Measurements from ENCODE around the gene PRR18. TPM values are rescaled to one million over a fixed set of nuclear protein-coding genes. Genes with fewer than 3 reads are reported as not detected.

Gene PRR18
- total and polyA plus RNA-seq, 4 donors, result 0.29 to 2.8 (median 1.1) TPM

GRCh38 chr6:166330612-166331011 lies 22.4 kb upstream of the PRR18 start:
- peaks cover 0 to 12% (median 5%) of the 10 kb centered on the region in 4 donors for H3K4me1 ChIP-seq (ENCODE audit: control insufficient read depth in 4 of 4, insufficient read depth in 4 of 4, low read length in 3 of 4)

More at GRCh38 chr6:166330612-166331011, 22.4 kb upstream of the PRR18 start:
- 27% methylated on average over 11 of the region's 11 CpGs for WGBS
- no peak for TF ChIP-seq GABPA (IDR thresholded peaks at IDR 0.05 in 1 of 2, conservative IDR thresholded peaks at IDR 0.05 in 1 of 2)
- TF ChIP-seq EGR1 (IDR thresholded peaks at IDR 0.05; ENCODE audit: low read depth in 2 of 2), result no peak
- no peak for TF ChIP-seq REST (IDR thresholded peaks at IDR 0.05)
- no peak for TF ChIP-seq NR2F2 (IDR thresholded peaks at IDR 0.05)
- TF ChIP-seq ATF3 (IDR thresholded peaks at IDR 0.05), result no peak
- TF ChIP-seq, protein P1, sequence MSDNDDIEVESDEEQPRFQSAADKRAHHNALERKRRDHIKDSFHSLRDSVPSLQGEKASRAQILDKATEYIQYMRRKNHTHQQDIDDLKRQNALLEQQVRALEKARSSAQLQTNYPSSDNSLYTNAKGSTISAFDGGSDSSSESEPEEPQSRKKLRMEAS (IDR thresholded peaks at IDR 0.05), result no peak
- peak; percentile 68 to 96 for TF ChIP-seq RXRA (IDR thresholded peaks at IDR 0.05)
- no peak for TF ChIP-seq HNF4G (IDR thresholded peaks at IDR 0.05)
- TF ChIP-seq JUND (IDR thresholded peaks at IDR 0.05), result no peak
- no peak for TF ChIP-seq FOXA2 (IDR thresholded peaks at IDR 0.05)
- peak; percentile 52 for TF ChIP-seq SP1 (IDR thresholded peaks at IDR 0.05)
- peak; percentile 28 for TF ChIP-seq CTCF (IDR thresholded peaks at IDR 0.05; ENCODE audit: low read depth, low read length, missing input control)
- no peak for TF ChIP-seq TAF1 (conservative IDR thresholded peaks at IDR 0.05)
- no peak for TF ChIP-seq FOXA1 (IDR thresholded peaks at IDR 0.05)
- TF ChIP-seq YY1 (IDR thresholded peaks at IDR 0.05), result no peak
- TF ChIP-seq, protein P2, sequence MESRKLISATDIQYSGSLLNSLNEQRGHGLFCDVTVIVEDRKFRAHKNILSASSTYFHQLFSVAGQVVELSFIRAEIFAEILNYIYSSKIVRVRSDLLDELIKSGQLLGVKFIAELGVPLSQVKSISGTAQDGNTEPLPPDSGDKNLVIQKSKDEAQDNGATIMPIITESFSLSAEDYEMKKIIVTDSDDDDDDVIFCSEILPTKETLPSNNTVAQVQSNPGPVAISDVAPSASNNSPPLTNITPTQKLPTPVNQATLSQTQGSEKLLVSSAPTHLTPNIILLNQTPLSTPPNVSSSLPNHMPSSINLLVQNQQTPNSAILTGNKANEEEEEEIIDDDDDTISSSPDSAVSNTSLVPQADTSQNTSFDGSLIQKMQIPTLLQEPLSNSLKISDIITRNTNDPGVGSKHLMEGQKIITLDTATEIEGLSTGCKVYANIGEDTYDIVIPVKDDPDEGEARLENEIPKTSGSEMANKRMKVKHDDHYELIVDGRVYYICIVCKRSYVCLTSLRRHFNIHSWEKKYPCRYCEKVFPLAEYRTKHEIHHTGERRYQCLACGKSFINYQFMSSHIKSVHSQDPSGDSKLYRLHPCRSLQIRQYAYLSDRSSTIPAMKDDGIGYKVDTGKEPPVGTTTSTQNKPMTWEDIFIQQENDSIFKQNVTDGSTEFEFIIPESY (IDR thresholded peaks at IDR 0.05), result no peak
- TF ChIP-seq RAD21 (IDR thresholded peaks at IDR 0.05), result peak; percentile 62 to 83
- TF ChIP-seq HNF4A (conservative IDR thresholded peaks at IDR 0.05), result peak; percentile 24 to 53
- peaks cover 1 to 22% (median 11%) of the 10 kb centered on the region in 4 donors for H3K36me3 ChIP-seq (ENCODE audit: control insufficient read depth in 4 of 4, insufficient read depth in 3 of 4, low read depth in 1 of 4, low read length in 3 of 4)
- no peaks in the 10 kb centered on the region for H3K9me3 ChIP-seq (ENCODE audit: control insufficient read depth in 4 of 4, low read length in 3 of 4)
- H3K27ac ChIP-seq (ENCODE audit: low read depth in 1 of 2, low read length in 2 of 2), result no peak overlapping the region
- no peak overlapping the region for H3K4me3 ChIP-seq (ENCODE audit: low read depth in 1 of 3, low read length in 3 of 3)
- H3K9ac ChIP-seq (ENCODE audit: low read depth in 1 of 2, low read length in 2 of 2), result no peak overlapping the region
- no peaks in the 10 kb centered on the region for H3K27me3 ChIP-seq (ENCODE audit: control insufficient read depth in 4 of 4, insufficient read depth in 4 of 4, low read length in 3 of 4)
- DNase-seq (ENCODE audit: low spot score), result peak; percentile 73
